ENCODE results near the gene KRTAP22-1. TPM values are rescaled to one million over a fixed set of nuclear protein-coding genes. Genes with fewer than 3 reads are reported as not detected.

The KRTAP22-1 gene
- total RNA-seq, 1 experiment from 2014 or later, result not detected

- no peaks in the 10 kb centered on the region for H3K36me3 ChIP-seq (ENCODE audit: control insufficient read depth, insufficient read depth, low read length)
- H3K4me1 ChIP-seq (ENCODE audit: control insufficient read depth, insufficient read depth, low read length), result no peaks in the 10 kb centered on the region
- BruUV-seq (replicated peaks), result no TSS peak
- no peak for TF ChIP-seq SIN3A (IDR thresholded peaks at IDR 0.05; ENCODE audit: borderline replicate concordance, insufficient read depth, low read depth, low read length)
- no peak for TF ChIP-seq CTCF (IDR thresholded peaks at IDR 0.05)
- TF ChIP-seq REST (IDR thresholded peaks at IDR 0.05; ENCODE audit: insufficient read depth in 1 of 2, low read depth in 2 of 2, low read length in 1 of 2), result no peak
- no peak for TF ChIP-seq TCF7L2 (IDR thresholded peaks at IDR 0.05; ENCODE audit: low read depth, low read length)
- TF ChIP-seq POLR2AphosphoS5 (IDR thresholded peaks at IDR 0.05; ENCODE audit: low read depth, low read length), result no peak
- no peaks in the 10 kb centered on the region for H3K9me3 ChIP-seq (ENCODE audit: control insufficient read depth, insufficient read depth, low read depth, low read length)
- no peaks in the 10 kb centered on the region for H3K27me3 ChIP-seq (ENCODE audit: control insufficient read depth, insufficient read depth, low read length)
- in situ Hi-C loops (cut with HindIII; ENCODE audit: low pct_unique_long_range_greater_than_20kb, low sequenced_read_pairs) (no loop called here), intact Hi-C loops (cut with micrococcal nuclease; ENCODE audit: unreplicated experiment) (no loop called here)
- H3K4me3 ChIP-seq (ENCODE audit: low read depth in 2 of 2, low read length in 2 of 2), result no peak within 1 kb of the TSS
- no peak within 1 kb of the TSS for H3K27ac ChIP-seq (ENCODE audit: low read length)
- ChIA-PET CTCF (no interaction called here), POLR2A (no interaction called here)
- DNase-seq (ENCODE audit: low read depth, low spot score) (no peak), ATAC-seq (no peak)
These were observed 15.2 kb downstream of the KRTAP22-1 start, which contains the start of gene KRTAP20-1 for GRCh38 chr21:30616125-30616524. KRTAP20-1 (plus strand) TSS chr21:30616425; CDS start chr21:30616455, 30 bp downstream.

GRCh38 chr21:30620080-30620479, 19.2 kb downstream of the KRTAP22-1 start:
- Histone ChIP-seq H3K36me3 (ENCODE audit: control insufficient read depth, insufficient read depth, low read length) (no peaks in the 10 kb centered on the region), H3K9me3 (ENCODE audit: control insufficient read depth, insufficient read depth, low read depth, low read length) (no peaks in the 10 kb centered on the region), H3K27me3 (ENCODE audit: control insufficient read depth, insufficient read depth, low read length) (no peaks in the 10 kb centered on the region), H3K4me3 (ENCODE audit: low read depth in 2 of 2, low read length in 2 of 2) (no peak overlapping the region), H3K4me1 (ENCODE audit: control insufficient read depth, insufficient read depth, low read length) (no peaks in the 10 kb centered on the region), H3K27ac (ENCODE audit: low read length) (no peak overlapping the region)
- CTCF ChIA-PET, result no interaction called here
- POLR2A ChIA-PET, result no interaction called here
- in situ Hi-C loops (cut with HindIII; ENCODE audit: low pct_unique_long_range_greater_than_20kb, low sequenced_read_pairs), result no loop called here
- no peak for TF ChIP-seq REST (IDR thresholded peaks at IDR 0.05; ENCODE audit: insufficient read depth in 1 of 2, low read depth in 2 of 2, low read length in 1 of 2)
- TF ChIP-seq POLR2AphosphoS5 (IDR thresholded peaks at IDR 0.05; ENCODE audit: low read depth, low read length), result no peak
- no peak for TF ChIP-seq TCF7L2 (IDR thresholded peaks at IDR 0.05; ENCODE audit: low read depth, low read length)
- no peak for TF ChIP-seq CTCF (IDR thresholded peaks at IDR 0.05)
- no peak for TF ChIP-seq SIN3A (IDR thresholded peaks at IDR 0.05; ENCODE audit: borderline replicate concordance, insufficient read depth, low read depth, low read length)
- ATAC-seq (no peak), DNase-seq (ENCODE audit: low read depth, low spot score) (no peak)
- no TSS peak for BruUV-seq (replicated peaks)
- intact Hi-C loops (cut with micrococcal nuclease; ENCODE audit: unreplicated experiment), result no loop called here

Data from Panc1 (cell line).